Hepatocyte (in vitro differentiated cells): Measurements from ENCODE around the gene INPPL1.

Experiments used
- EZH2 ChIP-seq: fragments of 200-600 bp; sonication (generic); IDR thresholded peaks from 2 replicates; pipeline ENCODE4 v1.6.1; 2016; ENCODE audit warnings: antibody characterized with exemption, mild to moderate bottlenecking, borderline replicate concordance
- TF ChIP-seq, protein P1 (sequence below): fragments of 200-600 bp; sonication (generic); IDR thresholded peaks from 2 replicates; pipeline ENCODE4 v1.5.1; 2016; ENCODE audit warnings: antibody characterized with exemption, mild to moderate bottlenecking; ENCODE audit not compliant: poor library complexity

DNA sequence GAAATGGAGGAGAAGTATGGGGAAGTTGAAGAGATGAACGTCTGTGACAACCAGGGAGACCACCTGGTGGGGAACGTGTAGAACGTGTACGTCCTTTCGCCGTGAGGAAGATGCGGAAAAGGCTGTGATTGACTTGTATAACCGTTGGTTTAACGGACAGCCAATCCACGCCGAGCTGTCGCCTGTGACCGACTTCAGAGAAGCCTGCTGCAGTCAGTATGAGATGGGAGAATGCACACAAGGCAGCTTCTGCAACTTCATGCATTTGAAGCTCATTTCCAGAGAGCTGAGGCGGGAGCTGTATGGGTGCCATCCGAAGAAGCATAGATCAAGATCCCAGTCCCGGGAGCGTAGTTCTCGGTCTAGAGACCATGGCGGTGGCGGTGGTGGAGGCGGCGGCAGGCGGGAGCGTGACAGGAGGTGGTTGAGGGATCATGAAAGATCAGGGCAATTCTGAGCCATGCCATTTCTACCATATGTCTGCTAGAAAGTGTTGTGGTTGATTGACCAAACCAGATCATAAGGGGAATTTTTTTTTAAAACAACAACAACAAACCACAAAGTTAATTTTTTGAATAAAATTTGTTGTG is 56.3 kb downstream of the INPPL1 start:
- TF ChIP-seq, protein P1, sequence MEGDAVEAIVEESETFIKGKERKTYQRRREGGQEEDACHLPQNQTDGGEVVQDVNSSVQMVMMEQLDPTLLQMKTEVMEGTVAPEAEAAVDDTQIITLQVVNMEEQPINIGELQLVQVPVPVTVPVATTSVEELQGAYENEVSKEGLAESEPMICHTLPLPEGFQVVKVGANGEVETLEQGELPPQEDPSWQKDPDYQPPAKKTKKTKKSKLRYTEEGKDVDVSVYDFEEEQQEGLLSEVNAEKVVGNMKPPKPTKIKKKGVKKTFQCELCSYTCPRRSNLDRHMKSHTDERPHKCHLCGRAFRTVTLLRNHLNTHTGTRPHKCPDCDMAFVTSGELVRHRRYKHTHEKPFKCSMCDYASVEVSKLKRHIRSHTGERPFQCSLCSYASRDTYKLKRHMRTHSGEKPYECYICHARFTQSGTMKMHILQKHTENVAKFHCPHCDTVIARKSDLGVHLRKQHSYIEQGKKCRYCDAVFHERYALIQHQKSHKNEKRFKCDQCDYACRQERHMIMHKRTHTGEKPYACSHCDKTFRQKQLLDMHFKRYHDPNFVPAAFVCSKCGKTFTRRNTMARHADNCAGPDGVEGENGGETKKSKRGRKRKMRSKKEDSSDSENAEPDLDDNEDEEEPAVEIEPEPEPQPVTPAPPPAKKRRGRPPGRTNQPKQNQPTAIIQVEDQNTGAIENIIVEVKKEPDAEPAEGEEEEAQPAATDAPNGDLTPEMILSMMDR: no peak
- no peak for TF ChIP-seq EZH2
